OCI-LY1 (cell line): ENCODE data around the gene VTI1A.

Experiments
- EZH2 ChIP-seq: fragments of 200-600 bp; sonication (generic), shearing (Covaris generic); IDR thresholded peaks from 2 replicates; pipeline ENCODE4 v1.8.0; 2017; ENCODE audit warnings: borderline replicate concordance, mixed run types, mild to moderate bottlenecking, antibody characterized with exemption, low read length, moderate library complexity, mixed read lengths
- TF ChIP-seq, protein P1 (sequence below): fragments of 200-600 bp; sonication (generic), shearing (Covaris generic); IDR thresholded peaks from 2 replicates; pipeline ENCODE4 v1.5.1; 2017; ENCODE audit warnings: mild to moderate bottlenecking, antibody characterized with exemption, low read length, moderate library complexity, mixed read lengths

DNA sequence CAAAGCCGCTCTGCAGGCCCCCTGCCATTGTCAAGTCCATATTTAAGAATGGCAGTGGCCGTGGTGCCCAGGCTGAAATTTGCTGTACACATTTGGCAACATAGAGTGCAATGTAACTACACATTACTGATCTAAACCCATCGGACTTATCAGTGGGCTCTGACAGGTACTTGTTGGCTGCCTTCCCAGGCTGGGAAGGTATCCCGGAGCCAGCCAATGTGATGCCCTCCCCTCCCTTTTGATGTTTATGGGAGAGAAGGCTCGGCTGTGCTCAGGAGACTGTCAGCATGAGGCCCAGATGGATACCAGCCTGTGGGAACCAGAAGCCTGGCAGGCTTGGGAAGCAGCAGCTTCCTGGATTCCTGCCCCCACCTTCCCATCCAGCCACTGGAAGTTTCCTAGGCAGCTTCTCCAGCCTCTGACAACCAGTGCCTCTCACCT lies 357.0 kb downstream of the VTI1A start:
- no peak for TF ChIP-seq EZH2
- TF ChIP-seq, protein P1, sequence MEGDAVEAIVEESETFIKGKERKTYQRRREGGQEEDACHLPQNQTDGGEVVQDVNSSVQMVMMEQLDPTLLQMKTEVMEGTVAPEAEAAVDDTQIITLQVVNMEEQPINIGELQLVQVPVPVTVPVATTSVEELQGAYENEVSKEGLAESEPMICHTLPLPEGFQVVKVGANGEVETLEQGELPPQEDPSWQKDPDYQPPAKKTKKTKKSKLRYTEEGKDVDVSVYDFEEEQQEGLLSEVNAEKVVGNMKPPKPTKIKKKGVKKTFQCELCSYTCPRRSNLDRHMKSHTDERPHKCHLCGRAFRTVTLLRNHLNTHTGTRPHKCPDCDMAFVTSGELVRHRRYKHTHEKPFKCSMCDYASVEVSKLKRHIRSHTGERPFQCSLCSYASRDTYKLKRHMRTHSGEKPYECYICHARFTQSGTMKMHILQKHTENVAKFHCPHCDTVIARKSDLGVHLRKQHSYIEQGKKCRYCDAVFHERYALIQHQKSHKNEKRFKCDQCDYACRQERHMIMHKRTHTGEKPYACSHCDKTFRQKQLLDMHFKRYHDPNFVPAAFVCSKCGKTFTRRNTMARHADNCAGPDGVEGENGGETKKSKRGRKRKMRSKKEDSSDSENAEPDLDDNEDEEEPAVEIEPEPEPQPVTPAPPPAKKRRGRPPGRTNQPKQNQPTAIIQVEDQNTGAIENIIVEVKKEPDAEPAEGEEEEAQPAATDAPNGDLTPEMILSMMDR: no peak
